ENCODE results near the gene RHOT1.

- TF ChIP-seq GATA3 (IDR thresholded peaks at IDR 0.05; ENCODE audit: low read depth, low read length): no peak
- no peak for TF ChIP-seq GATA2 (IDR thresholded peaks at IDR 0.05; ENCODE audit: low read depth, low read length)
These were observed 123.7 kb downstream of the RHOT1 start for GRCh38 chr17:32266051-32266388.
